22Rv1 (cell line): ENCODE data around the gene PIP5K1B.

Source experiments
- H3K27ac ChIP-seq: fragments of 450-650 bp; 2 replicates; pipeline ENCODE4 v1.5.1; 2017
- CTCF ChIP-seq: fragments of 450-650 bp; IDR thresholded peaks from 2 replicates; pipeline ENCODE4 v1.5.1; 2017; ENCODE audit warnings: mild to moderate bottlenecking
- ZFX ChIP-seq: fragments of 450-650 bp; IDR thresholded peaks from 2 replicates; pipeline ENCODE4 v1.6.1; 2017; ENCODE audit warnings: antibody characterized with exemption, borderline replicate concordance

PIP5K1B gene

DNA sequence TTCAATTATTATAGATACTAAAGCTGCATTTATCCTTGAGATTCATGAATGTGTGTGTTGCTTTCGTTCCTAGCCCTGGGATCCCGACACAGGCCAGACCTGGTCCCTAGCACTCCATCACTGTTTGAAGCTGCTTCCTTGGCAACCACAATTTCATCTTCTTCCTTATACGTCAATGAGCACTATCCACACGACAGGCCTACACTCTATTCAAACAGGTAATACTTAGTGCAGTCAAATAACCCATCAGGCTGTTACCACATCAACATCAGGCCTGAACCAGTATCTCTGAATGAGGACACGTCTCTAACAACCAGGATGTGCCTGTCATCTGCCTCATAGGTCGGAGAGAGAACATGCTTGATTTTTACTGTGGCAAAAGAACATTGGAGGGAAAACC is 235.5 kb downstream of the PIP5K1B start:
- H3K27ac ChIP-seq: no peak overlapping the region
- TF ChIP-seq ZFX: no peak
- no peak for TF ChIP-seq CTCF

- H3K27ac ChIP-seq: no peak overlapping the region
- no peak for TF ChIP-seq CTCF
- no peak for TF ChIP-seq ZFX
These were observed 236.9 kb downstream of the PIP5K1B start for GRCh38 chr9:68941780-68942459.

DNA sequence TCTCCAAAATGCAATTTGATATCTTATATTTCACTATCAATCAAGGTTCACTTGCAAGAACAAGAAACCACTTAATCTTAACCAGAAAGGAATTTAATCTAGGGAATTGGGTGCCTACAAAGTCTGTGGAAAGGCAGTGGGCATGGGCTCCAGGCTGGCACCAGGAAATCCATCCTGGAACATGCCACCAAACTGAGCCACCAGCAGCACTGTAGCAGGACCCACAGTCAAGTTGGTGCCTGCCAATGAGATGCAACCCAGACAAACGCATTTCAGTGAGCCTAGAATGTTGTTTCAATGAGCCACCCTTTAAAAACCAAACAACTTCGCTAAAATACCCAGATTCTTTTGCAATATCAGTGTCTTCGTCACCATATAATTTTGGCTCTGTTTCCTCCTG is 237.8 kb downstream of the PIP5K1B start:
- no peak for TF ChIP-seq ZFX
- TF ChIP-seq CTCF: no peak
- H3K27ac ChIP-seq: no peak overlapping the region

GRCh38 chr9:68947015-68947414 is 242.0 kb downstream of the PIP5K1B start:
- no peak overlapping the region for H3K27ac ChIP-seq
- TF ChIP-seq ZFX (no peak), CTCF (no peak)

GRCh38 chr9:68947842-68948569 is 243.0 kb downstream of the PIP5K1B start:
- no peak overlapping the region for H3K27ac ChIP-seq
- TF ChIP-seq CTCF (no peak), ZFX (no peak)

GRCh38 chr9:68949271-68950000 is 244.4 kb downstream of the PIP5K1B start:
- H3K27ac ChIP-seq: no peak overlapping the region
- TF ChIP-seq CTCF: 0 out of 2 replicates have a peak, but pooled peaks have one; percentile 19
- TF ChIP-seq ZFX: no peak
